Prostate gland (tissue), 2 donors: ENCODE measurements around the gene TM4SF5.

Experiments used
- CTCF ChIP-seq, 4 experiments: fragments of 200-600 bp in 2 of 4; fragments of 450-650 bp in 2 of 4; sonication (generic) in 2 of 4; IDR thresholded peaks; 1 replicate in 3 of 4; 2 replicates in 1 of 4; pipeline ENCODE4 v1.5.1; 2016 to 2019; ENCODE audit warnings: antibody characterized with exemption in 4 of 4, mild to moderate bottlenecking in 2 of 4, moderate library complexity in 2 of 4
- POLR2A ChIP-seq: fragments of 450-650 bp; IDR thresholded peaks from one replicate; pipeline ENCODE4 v1.6.1; 2016; ENCODE audit warnings: antibody characterized with exemption, mild to moderate bottlenecking
- POLR2AphosphoS5 ChIP-seq: sonication (generic); formaldehyde crosslinking; IDR thresholded peaks from one replicate; pipeline ENCODE4 v1.6.1; 2017; ENCODE audit warnings: antibody characterized with exemption

- peak; percentile 80 for TF ChIP-seq POLR2A
- no peak for TF ChIP-seq CTCF (IDR thresholded peaks at IDR 0.05)
- no peak for TF ChIP-seq POLR2AphosphoS5
Measured at GRCh38 chr17:4806777-4807604, 35.3 kb downstream of the TM4SF5 start, which contains the start of gene PLD2.
